HG03095 (cell line): ENCODE data around the gene CYLD.

Source experiments
- ATAC-seq: cut with Tn5 transposase; IDR thresholded peaks from one replicate; pipeline ENCODE4 v1.9.1; 2021; ENCODE audit warnings: moderate library complexity; ENCODE audit not compliant: unreplicated experiment

The CYLD gene

GRCh38 chr16:50814541-50814940 is 72.7 kb downstream of the CYLD start:
- no peak for ATAC-seq

DNA sequence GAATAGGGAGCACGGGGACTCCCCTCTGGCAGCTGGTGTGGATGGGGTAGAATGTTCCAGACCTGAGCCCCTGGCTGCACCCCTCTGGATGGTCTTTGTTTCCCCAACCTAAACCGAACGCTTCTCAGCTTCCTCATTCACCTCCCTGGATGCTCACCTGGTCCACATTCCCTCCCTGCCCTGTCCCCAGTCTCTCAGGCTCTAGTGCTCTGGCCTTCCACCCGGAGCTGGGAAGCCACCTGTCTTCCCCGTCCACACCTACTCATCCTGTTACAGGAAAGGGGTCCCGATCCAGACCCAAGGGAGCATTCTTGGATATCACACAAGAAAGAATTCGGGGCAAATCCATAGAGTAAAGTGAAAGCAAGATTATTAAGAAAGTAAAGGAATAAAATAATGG is 73.5 kb downstream of the CYLD start:
- no peak for ATAC-seq

DNA sequence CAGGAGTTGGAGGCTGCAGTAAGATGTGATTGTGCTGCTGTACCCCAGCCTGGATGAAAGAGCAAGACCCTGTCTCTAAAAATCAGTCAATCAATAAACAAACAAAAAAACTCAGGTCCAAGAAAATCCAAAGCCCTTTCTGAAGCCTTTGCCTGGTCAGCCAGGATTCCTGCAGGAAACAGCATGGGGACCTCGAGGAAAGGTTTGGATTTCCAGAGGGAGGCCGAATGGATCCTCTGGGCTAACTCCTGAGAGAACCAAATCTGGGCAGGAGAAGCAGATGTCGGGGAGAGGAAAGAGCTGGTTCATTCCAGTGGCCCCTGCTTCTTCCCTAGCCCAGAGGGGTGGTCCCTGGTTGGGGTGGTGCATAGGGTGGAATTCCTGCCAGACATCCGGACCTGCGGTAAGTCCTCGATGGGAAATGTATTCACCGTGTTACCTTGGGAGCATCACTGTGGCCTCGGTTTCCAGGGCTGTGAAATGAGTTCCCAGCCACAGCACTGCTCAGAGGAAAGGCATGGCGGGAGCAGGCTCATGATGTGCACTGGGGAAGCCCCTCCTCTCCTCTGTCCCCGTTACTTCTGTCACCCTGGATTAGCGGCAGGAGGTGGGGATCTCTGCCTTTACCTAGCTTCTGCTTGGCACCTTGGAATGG is 75.1 kb downstream of the CYLD start:
- ATAC-seq: no peak

DNA sequence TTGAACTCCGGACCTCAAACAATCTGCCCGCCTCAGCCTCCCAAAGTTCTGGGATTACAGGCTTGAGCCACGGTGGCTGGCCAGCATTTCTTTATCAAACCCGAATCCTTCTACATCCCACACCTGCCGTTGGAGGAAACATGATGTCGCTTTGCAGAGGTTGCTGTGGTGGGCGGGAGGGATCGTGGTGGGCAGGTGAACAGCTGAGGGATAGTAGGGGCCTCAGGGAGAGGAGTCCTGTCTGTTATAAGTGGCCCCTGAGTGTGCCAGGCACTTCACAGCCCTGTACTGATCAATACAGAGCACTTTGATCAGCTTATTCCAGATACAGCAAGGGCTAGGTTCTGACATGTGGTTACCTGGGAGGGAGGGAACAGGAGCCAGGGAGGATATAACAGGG is 76.5 kb downstream of the CYLD start:
- ATAC-seq: no peak

- no peak for ATAC-seq
Measured at GRCh38 chr16:50819706-50820105, 77.8 kb downstream of the CYLD start.

GRCh38 chr16:50820225-50820624 is 78.3 kb downstream of the CYLD start:
- ATAC-seq: no peak

DNA sequence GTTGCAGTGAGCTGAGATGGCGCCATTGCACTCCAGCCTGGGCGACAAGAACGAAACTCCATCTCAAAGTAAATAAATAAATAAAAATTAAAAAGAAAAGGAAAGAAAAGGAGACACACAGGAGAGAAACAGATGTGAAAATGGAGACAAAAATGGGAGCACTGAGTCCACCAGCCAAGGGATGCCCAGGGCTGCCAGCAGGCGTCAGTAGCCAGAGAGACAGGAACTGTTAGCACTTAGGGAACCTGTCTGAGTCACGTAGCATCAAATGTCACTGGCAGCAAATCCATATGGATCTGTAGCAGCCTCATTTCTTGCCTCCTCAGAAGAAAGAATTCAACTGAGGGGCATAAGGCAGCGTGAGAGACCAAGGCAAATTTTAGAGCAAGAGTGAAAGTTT is 79.7 kb downstream of the CYLD start:
- ATAC-seq: no peak

DNA sequence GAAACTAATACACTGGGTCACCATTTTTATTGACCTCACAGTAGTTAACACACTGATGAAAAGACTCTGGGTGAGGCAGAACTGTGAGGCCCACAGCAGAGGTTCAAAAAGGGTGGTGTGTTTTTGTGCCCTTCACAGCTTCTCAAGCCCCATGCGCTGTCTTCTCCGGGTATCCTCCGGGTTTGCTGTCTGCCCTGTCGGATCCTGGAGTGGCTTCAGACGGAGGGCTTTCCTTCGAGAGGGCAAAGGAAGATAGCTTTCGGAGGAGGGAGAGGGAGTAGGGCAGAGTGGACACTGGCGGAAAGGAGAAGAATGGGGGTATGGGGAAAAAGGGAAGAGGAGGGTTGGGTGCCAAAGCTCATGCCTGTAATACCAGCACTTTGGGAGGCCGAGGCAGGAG is 80.8 kb downstream of the CYLD start:
- no peak for ATAC-seq

- no peak for ATAC-seq
Measured at GRCh38 chr16:50826797-50827316, 85.0 kb downstream of the CYLD start.

- ATAC-seq: no peak
Measured at GRCh38 chr16:50828164-50828702, 86.3 kb downstream of the CYLD start.

DNA sequence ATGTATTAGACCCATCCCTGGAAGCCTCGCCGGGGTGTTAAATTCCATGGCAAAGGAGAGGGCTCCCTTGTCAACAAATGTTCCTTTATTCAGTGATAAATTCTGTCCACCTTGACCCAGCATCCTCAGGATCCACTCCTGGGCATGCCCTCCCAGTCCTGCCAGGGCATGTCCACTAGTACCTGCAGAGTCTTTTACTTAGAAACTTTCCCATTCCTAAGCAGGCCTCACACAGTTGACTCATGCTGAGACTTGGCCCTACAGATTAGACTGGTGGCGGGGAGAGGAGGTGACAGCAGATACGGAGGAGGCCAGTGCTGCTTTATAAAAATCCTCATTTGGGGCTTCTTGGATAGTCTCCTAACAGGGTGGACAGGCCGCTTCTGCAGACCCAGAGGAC is 88.8 kb downstream of the CYLD start:
- no peak for ATAC-seq

GRCh38 chr16:50831751-50832150 is 89.9 kb downstream of the CYLD start:
- no peak for ATAC-seq

DNA sequence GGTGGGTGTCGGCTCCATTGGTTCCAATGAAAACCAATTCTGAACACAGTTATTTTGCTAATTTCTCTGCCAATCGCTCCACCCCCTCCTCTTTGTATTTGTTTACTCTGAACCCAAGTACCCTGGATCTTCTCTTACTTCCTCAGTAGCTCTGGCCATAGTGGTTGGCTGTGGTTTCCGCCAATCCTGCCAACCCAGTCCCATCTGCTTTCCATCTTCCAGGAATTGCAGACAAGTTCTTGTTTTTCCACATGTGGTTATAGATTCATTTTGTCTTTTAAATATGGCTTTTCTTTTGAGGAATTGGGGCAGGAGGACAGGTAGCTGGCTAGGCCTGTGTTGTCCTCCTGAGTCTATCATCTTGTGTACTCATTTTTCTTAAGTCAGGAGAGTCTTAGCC is 92.0 kb downstream of the CYLD start:
- no peak for ATAC-seq

GRCh38 chr16:50834701-50835100 is 92.8 kb downstream of the CYLD start:
- no peak for ATAC-seq

DNA sequence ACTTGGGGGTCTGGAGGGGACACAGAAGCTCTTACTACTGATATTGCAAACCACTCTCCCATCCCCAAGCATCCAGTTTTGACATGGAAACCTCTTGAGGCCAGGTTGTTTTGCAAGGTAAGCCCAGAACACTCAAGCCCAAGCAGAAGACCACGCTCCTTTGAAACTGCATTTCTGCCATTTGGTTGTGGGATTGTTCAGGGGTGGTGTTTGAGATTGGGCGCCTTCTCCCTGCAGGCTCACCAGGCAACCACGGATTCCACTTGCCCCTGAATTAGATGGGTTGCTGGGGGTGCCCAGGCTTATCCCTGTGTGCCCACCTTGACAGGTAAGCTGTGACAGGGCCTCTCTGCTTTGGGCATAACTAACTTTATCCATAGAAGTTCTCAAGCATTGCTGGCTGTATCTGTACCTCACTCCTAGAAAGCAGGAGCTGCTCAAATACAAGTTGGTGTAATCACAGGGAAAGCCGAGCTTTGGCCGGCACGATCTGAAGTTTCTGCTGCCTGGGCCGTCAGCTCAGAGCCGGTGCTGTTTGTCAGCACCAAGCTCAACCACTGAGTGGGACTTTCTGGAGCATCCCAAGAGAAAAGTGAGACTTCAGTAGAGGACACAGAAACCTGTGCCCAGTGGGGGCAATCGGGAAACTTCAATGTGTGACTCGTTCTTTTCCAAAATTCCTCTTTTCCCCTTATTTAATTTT is 93.6 kb downstream of the CYLD start:
- no peak for ATAC-seq

DNA sequence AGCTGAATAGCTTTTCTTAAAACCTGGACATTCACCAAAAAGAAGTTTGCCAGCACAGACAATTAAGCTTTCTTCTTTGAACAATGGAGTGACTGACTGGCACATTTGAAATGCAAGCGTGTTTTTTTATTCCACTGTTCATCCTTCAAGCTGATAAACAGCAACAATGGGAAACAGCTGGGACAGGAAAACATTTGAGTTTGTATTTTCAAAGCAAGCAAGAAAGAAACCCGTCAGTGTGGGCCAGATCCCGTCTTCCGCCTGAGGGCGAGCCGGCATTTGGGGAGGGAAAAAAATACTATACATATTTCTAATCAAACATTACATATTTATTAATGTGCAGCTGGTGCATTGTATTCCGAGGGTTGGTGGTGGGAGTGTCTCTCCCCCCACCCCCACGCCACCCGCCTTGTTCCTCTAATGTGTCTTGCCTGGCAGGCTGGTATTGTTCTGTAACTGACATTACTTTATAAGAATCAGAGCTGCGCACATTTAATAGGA is 94.3 kb downstream of the CYLD start:
- no peak for ATAC-seq

DNA sequence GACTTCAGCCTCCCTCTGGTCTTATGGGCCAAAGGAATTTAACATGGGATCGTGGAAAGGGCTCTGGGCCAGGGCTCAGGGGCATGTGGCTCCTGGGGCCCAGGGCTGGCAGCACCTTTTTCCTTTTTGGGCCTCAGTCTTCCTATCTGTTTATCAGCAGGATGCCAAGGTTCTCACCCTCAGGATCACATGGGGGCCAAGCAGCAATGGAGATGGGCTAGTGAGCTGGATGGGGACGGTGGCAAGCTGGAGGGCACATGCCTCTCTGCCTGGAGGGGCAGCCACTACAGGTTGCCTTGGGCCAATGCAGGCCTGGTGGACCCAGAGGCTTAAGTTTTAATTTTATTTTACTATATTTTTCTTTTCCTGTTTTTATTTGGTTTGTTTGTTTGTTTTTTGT is 95.4 kb downstream of the CYLD start:
- ATAC-seq: no peak

DNA sequence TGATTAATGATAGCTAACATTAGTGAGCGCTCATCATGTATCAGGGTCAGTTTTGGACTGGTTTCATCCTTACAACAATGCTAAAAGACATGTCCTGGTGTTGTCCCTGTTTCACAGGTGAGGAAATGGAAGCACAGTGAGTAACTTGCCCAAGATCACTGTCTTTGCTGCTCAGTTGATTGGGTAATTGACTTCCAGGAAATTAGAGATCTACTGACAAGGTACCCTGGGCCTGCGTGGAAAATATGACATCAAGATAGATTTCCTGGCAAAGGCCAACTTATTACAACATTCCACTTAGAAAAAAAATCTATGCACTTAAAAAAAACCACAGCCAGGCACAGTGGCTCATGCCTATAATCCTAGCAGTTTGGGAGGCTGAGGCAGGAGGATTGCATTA is 96.3 kb downstream of the CYLD start:
- no peak for ATAC-seq

- no peak for ATAC-seq
Measured at GRCh38 chr16:50838885-50839284, 97.0 kb downstream of the CYLD start.

GRCh38 chr16:50839356-50839755 is 97.5 kb downstream of the CYLD start:
- ATAC-seq: no peak

GRCh38 chr16:50839920-50840729 is 98.2 kb downstream of the CYLD start:
- no peak for ATAC-seq
